HG03460 (cell line): ENCODE results near the gene PIK3R1.
"Not testable (repeated sequence)": the region's sequence is repeated elsewhere in the genome, so short reads cannot be mapped to it uniquely, and the experiment has no call there.

Experiments
- ATAC-seq: cut with Tn5 transposase; IDR thresholded peaks from one replicate; pipeline ENCODE4 v1.9.1; 2021; ENCODE audit not compliant: unreplicated experiment

The PIK3R1 gene

DNA sequence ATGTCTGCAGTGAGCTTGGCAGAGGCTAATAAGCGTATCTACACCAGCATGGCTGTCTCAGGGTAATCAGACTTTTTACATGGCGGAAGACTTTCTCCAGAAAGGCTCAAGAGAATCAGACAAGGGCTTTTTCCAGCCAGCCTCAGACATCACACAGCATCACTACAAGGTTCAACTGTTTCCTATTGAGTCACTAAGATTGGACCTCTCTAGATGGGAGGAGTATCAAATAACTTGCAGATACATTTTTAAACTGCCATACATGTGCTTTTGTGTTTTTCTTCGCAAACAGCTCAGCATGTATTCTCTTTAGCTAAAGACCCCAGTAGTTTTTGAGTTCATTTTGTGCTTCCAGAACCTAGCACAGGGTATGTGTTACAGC, 22.9 kb upstream of the PIK3R1 start:
- no peak for ATAC-seq

GRCh38 chr5:68193481-68194036, 22.0 kb upstream of the PIK3R1 start:
- ATAC-seq, result no peak

GRCh38 chr5:68194386-68194785, 21.2 kb upstream of the PIK3R1 start:
- ATAC-seq, result no peak

DNA sequence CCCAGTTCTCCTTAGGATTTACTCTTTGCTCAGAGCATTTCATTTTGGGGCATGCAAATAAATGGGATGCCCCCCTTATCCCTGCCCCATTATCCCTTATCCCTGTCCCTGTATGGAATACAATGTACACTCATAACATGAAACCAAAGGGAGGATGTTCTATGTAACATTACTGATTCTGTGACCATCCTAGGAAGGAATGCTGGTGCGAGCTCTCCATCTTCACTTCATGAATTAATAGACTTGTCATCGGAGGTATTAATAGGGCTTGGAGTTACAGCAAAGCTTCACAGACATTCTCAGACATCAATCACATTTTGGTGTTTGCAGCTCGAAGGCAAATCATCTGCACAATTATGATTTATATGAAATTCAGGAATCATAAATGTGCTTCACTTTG, 20.4 kb upstream of the PIK3R1 start:
- ATAC-seq, result no peak

DNA sequence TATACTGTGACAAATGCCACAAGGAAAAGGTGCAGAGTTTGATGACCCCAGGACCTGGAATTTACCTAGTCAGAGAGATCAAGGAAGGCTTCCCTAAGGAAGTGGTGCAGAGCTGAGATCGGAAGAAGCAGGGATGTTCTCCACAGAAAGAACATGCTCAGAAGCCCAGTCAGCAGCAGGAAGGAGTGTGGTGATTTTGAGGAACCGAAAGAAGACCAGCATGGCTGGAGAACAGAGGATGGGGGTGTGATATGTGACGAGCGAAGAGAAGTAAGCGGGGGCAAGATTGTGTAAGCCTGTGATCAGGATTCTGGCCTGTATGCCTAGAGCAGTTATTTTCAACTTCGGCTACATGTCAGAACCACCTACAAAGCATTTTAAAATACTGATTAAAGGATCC, 18.7 kb upstream of the PIK3R1 start:
- peak; percentile 98 for ATAC-seq

DNA sequence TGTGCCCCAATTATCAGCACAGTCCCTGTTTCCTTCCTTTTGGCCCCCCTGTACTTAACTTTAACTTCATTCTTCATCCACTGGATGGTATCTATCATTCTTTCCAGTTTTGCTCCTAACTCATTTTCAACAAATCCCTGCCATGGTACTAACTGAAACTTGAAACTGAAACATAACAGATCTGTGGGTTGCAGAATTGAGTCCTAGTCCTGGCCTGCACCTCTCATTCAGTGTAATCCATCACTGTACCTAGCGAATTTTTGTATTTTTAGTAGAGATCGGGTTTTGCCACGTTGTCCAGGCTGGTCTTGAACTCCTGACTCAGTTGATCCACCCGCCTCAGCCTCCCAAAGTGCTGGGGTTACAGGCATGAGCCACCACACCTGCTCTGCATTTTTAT, 15.3 kb upstream of the PIK3R1 start:
- ATAC-seq, result no peak

GRCh38 chr5:68210654-68211053, 4.9 kb upstream of the PIK3R1 start:
- ATAC-seq, result not testable (repeated sequence)

GRCh38 chr5:68214482-68215207, 911 bp upstream of the PIK3R1 start:
- ATAC-seq, result peak; percentile 15

DNA sequence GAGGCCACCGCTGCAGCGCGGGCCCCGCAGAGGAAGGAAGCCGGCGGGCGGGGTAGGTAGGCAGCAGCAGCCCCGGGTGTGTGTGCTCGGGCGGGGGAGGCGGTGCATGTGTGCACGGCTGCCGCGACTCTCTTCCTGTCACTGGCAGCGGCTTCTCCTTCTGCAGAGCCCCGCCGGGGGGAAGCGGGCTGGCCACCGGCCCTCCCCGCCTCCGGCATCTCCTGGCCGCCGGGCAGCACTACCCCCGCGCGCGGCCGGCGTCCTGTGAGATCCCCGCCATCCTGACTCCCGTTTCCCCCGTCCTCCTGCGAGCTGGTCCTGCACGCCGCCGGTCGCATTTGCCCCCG, 315 bp downstream of the PIK3R1 start:
- peak; percentile 44 for ATAC-seq

DNA sequence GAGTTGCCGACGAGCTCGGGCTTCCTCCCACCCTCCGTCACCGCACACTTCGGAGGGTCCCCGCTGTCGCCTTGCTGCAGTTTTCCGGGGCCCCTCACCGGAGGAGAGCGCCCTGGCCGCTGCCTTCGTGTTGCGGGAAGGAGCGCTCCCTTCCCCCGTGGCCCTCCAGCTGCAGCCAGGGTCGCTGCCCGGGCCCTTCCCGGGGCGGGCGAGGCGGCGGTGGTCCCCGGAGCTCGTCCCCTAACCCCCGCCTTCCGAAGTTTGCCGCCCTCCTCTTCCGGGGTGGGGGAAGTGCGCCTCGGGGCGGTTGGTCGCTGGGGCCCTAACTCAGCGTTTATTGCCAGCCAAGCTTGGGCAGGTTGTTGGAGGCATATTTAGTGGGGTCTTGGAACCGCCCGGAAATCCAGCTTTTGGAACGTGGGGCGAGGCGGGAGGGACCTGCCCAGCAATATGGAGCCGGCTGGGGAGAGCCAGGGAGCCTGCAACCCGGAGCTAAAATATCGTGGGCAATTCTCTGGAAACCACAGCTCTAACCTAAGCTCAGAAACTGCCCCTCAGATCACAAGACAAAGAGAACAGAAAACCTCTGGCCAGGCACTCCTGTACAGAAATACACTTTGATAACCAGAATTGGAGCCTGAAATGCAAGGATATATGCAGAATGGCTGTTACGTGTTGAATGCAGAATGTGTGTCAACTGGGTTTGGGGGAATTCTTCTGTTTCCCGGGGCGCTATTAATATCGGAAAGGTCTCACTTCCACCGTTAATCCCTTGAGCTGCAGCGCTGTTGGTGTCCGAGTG, 890 bp downstream of the PIK3R1 start:
- peak; percentile 29 for ATAC-seq

DNA sequence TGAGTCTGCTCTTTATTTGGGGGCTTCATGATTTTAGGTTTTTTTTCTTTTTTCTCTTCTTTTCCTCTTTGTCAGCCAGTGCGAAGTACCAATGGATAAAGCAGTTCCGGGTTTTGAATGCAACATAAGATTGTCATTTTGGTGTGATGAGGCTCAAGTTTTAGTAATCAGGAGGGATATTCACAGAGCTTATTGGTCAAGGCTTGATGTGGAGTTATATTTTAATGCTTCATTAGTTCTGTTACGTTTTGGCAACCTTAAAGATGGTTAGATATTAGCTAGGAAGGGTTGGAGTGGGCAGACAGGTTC, 1.4 kb downstream of the PIK3R1 start:
- ATAC-seq, result no peak

DNA sequence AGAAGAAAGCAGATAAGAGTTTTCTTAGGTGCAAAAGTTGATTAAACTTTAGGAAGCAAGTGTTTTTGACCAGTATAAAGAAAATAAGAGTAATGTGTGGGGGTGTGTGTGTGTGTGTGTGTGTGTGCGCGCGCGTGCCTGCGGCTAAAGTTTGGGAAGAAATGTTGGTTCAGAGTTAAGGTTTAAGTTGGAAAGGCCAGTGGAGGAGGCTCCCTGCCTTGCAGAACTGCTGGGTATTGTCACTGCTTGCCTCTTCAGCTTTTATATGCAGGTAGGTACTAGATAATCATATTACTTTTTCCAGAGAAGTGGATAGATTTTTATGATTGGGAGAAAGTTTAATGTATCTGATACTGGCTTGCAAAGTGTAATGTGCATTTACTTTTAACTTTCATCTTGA, 2.0 kb downstream of the PIK3R1 start:
- no peak for ATAC-seq

- no peak for ATAC-seq
These were observed 3.7 kb downstream of the PIK3R1 start for GRCh38 chr5:68219161-68219816.

DNA sequence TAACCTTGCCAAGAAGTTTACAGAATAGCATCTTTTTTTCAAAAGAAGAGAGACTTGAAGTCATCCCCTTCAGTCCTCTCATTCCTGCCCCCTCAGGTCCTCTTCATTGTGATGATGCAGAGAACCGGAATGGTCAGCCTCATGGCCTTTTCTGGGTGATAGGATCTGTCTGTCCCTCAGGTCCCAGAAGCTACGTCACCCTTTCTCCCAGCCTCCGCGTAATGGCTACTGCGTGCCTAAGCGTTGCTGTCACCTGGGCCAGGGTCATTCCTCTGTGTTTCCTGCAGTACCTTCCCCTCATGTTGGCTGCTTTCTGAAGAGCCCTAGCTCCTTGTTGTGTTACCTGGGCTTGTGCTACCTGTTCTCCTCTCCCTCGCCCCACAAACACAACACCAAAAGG, 4.7 kb downstream of the PIK3R1 start:
- no peak for ATAC-seq

DNA sequence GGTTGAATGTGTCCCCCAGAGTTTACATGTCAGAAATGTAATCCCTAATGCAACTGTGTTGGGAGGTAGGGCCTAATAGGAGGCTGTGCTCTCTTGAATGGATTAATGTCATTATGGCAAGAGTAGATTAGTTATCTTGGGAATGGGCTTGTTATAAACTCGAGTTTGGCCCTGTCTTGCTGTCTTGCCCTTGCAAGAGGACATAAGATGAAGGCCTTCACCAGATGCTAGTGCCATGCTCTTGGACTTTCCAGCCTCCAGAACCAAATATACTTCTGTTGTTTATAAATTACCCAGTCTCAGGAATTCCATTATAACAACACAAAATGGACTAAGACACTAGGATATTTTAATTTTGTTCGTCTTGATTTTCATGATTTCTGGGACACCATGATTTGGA, 5.4 kb downstream of the PIK3R1 start:
- ATAC-seq, result no peak

GRCh38 chr5:68221488-68221887, 5.9 kb downstream of the PIK3R1 start:
- no peak for ATAC-seq

GRCh38 chr5:68222310-68222709, 6.8 kb downstream of the PIK3R1 start:
- ATAC-seq, result no peak

GRCh38 chr5:68222824-68223354, 7.3 kb downstream of the PIK3R1 start:
- ATAC-seq, result no peak

GRCh38 chr5:68223904-68224303, 8.3 kb downstream of the PIK3R1 start:
- ATAC-seq, result no peak

GRCh38 chr5:68224509-68225187, 9.1 kb downstream of the PIK3R1 start:
- no peak for ATAC-seq
